SH-SY5Y (cell line): ENCODE results near the gene PDE1A.

Source experiments
- GATA2 ChIP-seq: IDR thresholded peaks from 2 replicates; pipeline ENCODE4 v1.6.1; 2011; ENCODE audit warnings: mild to moderate bottlenecking, low read depth, low read length
- GATA3 ChIP-seq: IDR thresholded peaks from 2 replicates; pipeline ENCODE4 v1.6.1; 2011; ENCODE audit warnings: low read depth, mild to moderate bottlenecking, low read length, moderate library complexity

Gene PDE1A

GRCh38 chr2:182358601-182359000 is 68.2 kb downstream of the PDE1A start:
- TF ChIP-seq GATA3 (no peak), GATA2 (no peak)

- TF ChIP-seq GATA3 (no peak), GATA2 (no peak)
Measured at GRCh38 chr2:182355815-182356214, 71.0 kb downstream of the PDE1A start.

- TF ChIP-seq GATA3 (no peak), GATA2 (no peak)
Measured at GRCh38 chr2:182351427-182351826, 75.4 kb downstream of the PDE1A start.

- TF ChIP-seq GATA2 (no peak), GATA3 (no peak)
Measured at GRCh38 chr2:182349268-182349667, 77.6 kb downstream of the PDE1A start.

GRCh38 chr2:182345384-182345783 is 81.5 kb downstream of the PDE1A start:
- TF ChIP-seq GATA2 (no peak), GATA3 (no peak)

- TF ChIP-seq GATA3 (no peak), GATA2 (no peak)
Measured at GRCh38 chr2:182330451-182331305, 96.2 kb downstream of the PDE1A start.

- no peak for TF ChIP-seq GATA2
- TF ChIP-seq GATA3: no peak
Measured at GRCh38 chr2:182324665-182325064, 102.2 kb downstream of the PDE1A start.

- TF ChIP-seq GATA2: no peak
- TF ChIP-seq GATA3: no peak
Measured at GRCh38 chr2:182321096-182321495, 105.7 kb downstream of the PDE1A start.

- no peak for TF ChIP-seq GATA2
- TF ChIP-seq GATA3: no peak
Measured at GRCh38 chr2:182319556-182320505, 107.0 kb downstream of the PDE1A start.

- no peak for TF ChIP-seq GATA3
- TF ChIP-seq GATA2: no peak
Measured at GRCh38 chr2:182318466-182319220, 108.2 kb downstream of the PDE1A start.

- TF ChIP-seq GATA2 (no peak), GATA3 (no peak)
Measured at GRCh38 chr2:182316950-182317349, 109.9 kb downstream of the PDE1A start.

GRCh38 chr2:182302972-182303371 is 123.9 kb downstream of the PDE1A start:
- TF ChIP-seq GATA2 (no peak), GATA3 (no peak)

GRCh38 chr2:182302174-182302573 is 124.7 kb downstream of the PDE1A start:
- TF ChIP-seq GATA3: no peak
- TF ChIP-seq GATA2: no peak

GRCh38 chr2:182301093-182301492 is 125.7 kb downstream of the PDE1A start:
- TF ChIP-seq GATA3 (no peak), GATA2 (no peak)

GRCh38 chr2:182300608-182301007 is 126.2 kb downstream of the PDE1A start:
- TF ChIP-seq GATA2 (no peak), GATA3 (no peak)
